ENCODE measurements around the gene RAB4A. TPM values are rescaled to one million over a fixed set of nuclear protein-coding genes. Genes with fewer than 3 reads are reported as not detected.

RAB4A gene
- total RNA-seq, 4 donors from 2014 or later = 44.9 to 73.6 (median 60.2) TPM

DNA sequence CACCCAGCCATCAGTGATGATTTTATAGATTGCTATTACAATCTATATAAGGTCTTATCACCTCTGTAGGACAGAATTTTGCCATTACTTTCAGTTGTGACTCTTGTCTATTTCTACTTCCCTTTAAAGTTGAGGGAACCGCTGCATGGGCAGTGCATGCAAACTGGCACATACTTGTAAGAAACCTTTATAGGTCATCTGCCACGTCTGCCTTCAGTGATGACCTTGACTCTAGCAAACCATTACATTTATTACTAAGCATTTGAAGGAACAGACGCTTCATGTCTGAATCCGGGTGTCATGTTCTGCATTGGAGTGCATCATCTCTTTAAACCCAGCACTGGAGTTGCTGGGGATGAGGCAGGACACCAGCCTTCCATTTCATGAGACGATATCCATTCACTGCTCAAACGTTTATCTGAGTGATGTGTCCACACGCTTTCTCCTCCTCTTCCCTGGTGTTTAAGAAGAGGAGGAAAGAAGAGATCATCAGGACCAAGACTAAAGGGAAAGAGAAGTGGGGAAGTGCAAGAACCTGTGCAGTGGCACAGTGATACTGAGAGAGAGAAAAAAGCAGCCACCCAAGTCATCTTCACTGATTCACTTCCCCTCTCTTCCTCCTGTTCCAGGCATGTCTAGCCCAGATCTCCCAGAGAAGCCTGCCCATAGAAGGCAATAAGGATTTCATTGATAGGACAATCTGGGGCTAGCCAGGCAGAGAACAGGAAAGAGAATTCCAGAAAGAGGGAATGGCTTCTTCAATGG is 57.9 kb downstream of the RAB4A start:
- no peaks in the 10 kb centered on the region for H3K36me3 ChIP-seq
- TF ChIP-seq, protein P1, sequence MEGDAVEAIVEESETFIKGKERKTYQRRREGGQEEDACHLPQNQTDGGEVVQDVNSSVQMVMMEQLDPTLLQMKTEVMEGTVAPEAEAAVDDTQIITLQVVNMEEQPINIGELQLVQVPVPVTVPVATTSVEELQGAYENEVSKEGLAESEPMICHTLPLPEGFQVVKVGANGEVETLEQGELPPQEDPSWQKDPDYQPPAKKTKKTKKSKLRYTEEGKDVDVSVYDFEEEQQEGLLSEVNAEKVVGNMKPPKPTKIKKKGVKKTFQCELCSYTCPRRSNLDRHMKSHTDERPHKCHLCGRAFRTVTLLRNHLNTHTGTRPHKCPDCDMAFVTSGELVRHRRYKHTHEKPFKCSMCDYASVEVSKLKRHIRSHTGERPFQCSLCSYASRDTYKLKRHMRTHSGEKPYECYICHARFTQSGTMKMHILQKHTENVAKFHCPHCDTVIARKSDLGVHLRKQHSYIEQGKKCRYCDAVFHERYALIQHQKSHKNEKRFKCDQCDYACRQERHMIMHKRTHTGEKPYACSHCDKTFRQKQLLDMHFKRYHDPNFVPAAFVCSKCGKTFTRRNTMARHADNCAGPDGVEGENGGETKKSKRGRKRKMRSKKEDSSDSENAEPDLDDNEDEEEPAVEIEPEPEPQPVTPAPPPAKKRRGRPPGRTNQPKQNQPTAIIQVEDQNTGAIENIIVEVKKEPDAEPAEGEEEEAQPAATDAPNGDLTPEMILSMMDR (IDR thresholded peaks at IDR 0.05) = no peak
- no peak for TF ChIP-seq POLR2A (IDR thresholded peaks at IDR 0.05)
- no peak overlapping the region for H3K27ac ChIP-seq
- 88 to 94% methylated on average over 7 of the region's 7 CpGs for WGBS, 2 donors
- no peak for DNase-seq
- no peaks in the 10 kb centered on the region for H3K27me3 ChIP-seq
- intact Hi-C loops (cut with DNase I) = no loop called here
- H3K4me1 ChIP-seq = no peaks in the 10 kb centered on the region
- no peak overlapping the region for H3K4me3 ChIP-seq (replicated peaks in 1 of 3)
- H3K9me3 ChIP-seq = no peaks in the 10 kb centered on the region

DNA sequence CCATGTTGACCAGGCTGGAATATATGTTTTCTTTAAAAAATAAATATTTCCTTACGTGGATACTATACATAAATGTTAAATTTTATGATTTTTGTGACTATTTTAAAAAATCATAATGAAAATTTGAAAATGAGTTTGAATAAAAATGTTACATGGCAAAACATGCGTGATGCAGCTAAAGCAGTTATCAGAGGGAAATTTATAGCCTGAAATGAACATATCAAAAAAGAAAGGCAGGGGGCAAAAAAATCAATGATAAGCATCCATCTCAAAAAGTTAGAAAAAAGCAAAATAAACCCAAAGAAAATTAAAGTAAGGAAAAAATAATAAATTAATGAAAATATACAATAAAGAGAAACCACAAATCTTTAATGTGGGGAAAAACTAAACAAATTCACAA is 63.4 kb downstream of the RAB4A start:
- intact Hi-C loops (cut with DNase I) = loop anchor here (10.0 kb wide), 1 partner anchor 59 kb away; the partner anchor contains the start of gene RAB4A
- Histone ChIP-seq H3K27ac (no peak overlapping the region), H3K27me3 (no peaks in the 10 kb centered on the region), H3K4me3 (replicated peaks in 1 of 3) (no peak overlapping the region), H3K4me1 (no peaks in the 10 kb centered on the region), H3K9me3 (no peaks in the 10 kb centered on the region), H3K36me3 (no peaks in the 10 kb centered on the region)
- DNase-seq = no peak
- WGBS, 2 donors = 74 to 97% methylated on average over 2 of the region's 2 CpGs
- TF ChIP-seq POLR2A (IDR thresholded peaks at IDR 0.05) = no peak
- TF ChIP-seq, protein P1 (IDR thresholded peaks at IDR 0.05) = no peak

DNA sequence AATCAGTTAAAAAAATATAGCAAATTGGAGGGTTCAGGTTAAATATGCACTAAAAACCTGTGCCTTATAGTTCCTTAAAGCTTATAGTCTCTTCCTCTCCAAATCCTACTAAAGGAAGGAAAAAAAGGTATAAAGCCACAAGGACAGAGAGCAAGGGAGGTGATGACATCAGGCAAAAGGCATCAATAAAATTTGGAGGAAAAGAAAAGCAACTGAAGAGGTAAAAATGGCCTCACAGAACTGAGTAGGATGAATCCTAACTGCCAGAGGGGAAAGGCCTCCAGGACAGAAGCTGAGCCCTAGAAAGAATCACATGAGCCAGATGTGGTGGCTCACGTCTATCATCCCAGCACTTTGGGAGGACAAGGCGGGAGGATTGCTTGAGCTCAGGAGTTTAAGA is 63.8 kb downstream of the RAB4A start:
- Histone ChIP-seq H3K4me3 (replicated peaks in 1 of 3) (no peak overlapping the region), H3K4me1 (no peaks in the 10 kb centered on the region), H3K27me3 (no peaks in the 10 kb centered on the region), H3K36me3 (no peaks in the 10 kb centered on the region), H3K9me3 (no peaks in the 10 kb centered on the region), H3K27ac (no peak overlapping the region)
- TF ChIP-seq POLR2A (IDR thresholded peaks at IDR 0.05) = no peak
- TF ChIP-seq, protein P1 (IDR thresholded peaks at IDR 0.05) = no peak
- no peak for DNase-seq
- WGBS, 2 donors = 98 to 99% methylated on average over 2 of the region's 2 CpGs
- intact Hi-C loops (cut with DNase I) = loop anchor here (10.0 kb wide), 1 partner anchor 60 kb away; the partner anchor contains the start of gene RAB4A

DNA sequence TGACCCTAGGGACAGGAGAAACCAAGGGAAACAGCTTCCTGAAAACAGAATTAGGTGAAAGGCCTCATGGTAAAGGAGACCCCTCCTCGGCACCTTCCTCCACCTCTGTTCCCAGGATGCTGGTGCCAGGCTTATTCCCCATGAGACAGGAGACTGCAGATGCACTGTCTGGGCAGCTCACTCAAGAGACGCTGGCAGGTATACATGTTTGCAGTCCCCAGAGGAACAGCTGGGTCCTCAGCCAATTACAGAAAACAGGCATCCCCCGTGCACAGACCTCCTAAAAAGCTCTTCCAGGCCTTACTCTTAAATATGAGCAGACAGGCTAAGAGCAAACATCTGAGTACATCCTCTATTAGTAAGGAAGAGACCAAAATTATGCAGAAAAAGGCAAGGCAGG is 65.4 kb downstream of the RAB4A start:
- H3K4me3 ChIP-seq (replicated peaks in 1 of 3) = no peak overlapping the region
- peaks cover 0 to 2% of the 10 kb centered on the region in 2 donors for H3K4me1 ChIP-seq
- no peaks in the 10 kb centered on the region for H3K27me3 ChIP-seq
- no peak for DNase-seq
- TF ChIP-seq, protein P1 (IDR thresholded peaks at IDR 0.05) = no peak
- TF ChIP-seq POLR2A (IDR thresholded peaks at IDR 0.05) = no peak
- no peaks in the 10 kb centered on the region for H3K36me3 ChIP-seq
- H3K27ac ChIP-seq = no peak overlapping the region
- intact Hi-C loops (cut with DNase I) = loop anchor here (10.0 kb wide), 1 partner anchor 62 kb away; the partner anchor contains the start of gene RAB4A
- H3K9me3 ChIP-seq = no peaks in the 10 kb centered on the region
- WGBS, 2 donors = 81 to 84% methylated on average over 3 of the region's 3 CpGs

DNA sequence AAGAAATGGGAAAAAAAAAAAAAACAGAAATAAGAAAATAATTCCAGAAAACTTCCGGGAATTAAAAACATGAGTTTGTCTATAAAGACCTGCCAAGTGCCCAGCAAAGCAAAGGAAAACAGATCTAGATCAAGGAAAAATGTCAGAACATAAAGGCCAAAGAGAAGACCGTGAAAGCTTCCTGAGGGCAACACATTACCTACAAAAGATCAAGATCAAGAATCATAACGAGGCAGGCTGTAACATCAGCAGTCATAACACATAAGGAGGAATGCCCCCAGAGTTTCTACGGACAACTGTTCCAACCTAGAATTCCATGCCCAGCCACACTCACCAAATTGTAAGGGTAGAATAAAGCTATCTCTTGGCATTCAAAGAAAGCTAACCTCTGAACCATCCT is 68.2 kb downstream of the RAB4A start:
- no peaks in the 10 kb centered on the region for H3K36me3 ChIP-seq
- H3K9me3 ChIP-seq = no peaks in the 10 kb centered on the region
- no peak overlapping the region for H3K27ac ChIP-seq
- H3K27me3 ChIP-seq = no peaks in the 10 kb centered on the region
- WGBS, 2 donors = 95 to 99% methylated on average over 4 of the region's 4 CpGs
- no peak for TF ChIP-seq POLR2A (IDR thresholded peaks at IDR 0.05)
- TF ChIP-seq, protein P1 (IDR thresholded peaks at IDR 0.05) = no peak
- DNase-seq = no peak
- intact Hi-C loops (cut with DNase I) = loop anchor here (10.0 kb wide), 1 partner anchor 64 kb away; the partner anchor contains the start of gene RAB4A
- H3K4me3 ChIP-seq (replicated peaks in 1 of 3) = no peak overlapping the region
- peaks cover 0 to 9% of the 10 kb centered on the region in 2 donors for H3K4me1 ChIP-seq

All from thyroid gland (tissue), 4 donors.